IMR-90 (cell line): ENCODE measurements around the gene LRIG1. TPM values are rescaled to one million over a fixed set of nuclear protein-coding genes. Genes with fewer than 3 reads are reported as not detected.
A peak's percentile ranks its signal among the peaks of the same experiment; 100 is the strongest.

ENCODE experiments used
- ATAC-seq: fragments of 200-7000 bp; cut with Tn5 transposase; 2 replicates; pipeline ENCODE4 v1.9.1; 2020; ENCODE audit warnings: low read depth, mild to moderate bottlenecking, moderate library complexity
- BruUV-seq: library from RNA; stranded (reverse); fragments of 400-500 nt; replicated peaks from 2 replicates; lab custom pipeline; 2021; lab: Mats Ljungman, UMichigan
- CTCF ChIA-PET: fragments of 300-600 bp; formaldehyde crosslinking; extraction: SDS; loops from one replicate; lab custom pipeline; 2021; ENCODE audit warnings: antibody characterized with exemption; lab: Yijun Ruan, JAX
- POLR2A ChIA-PET: fragments of 300-600 bp; sonication (Branson Sonifier 250); formaldehyde crosslinking; loops from one replicate; lab custom pipeline; 2022; ENCODE audit warnings: antibody characterized with exemption; ENCODE audit not compliant: unreplicated experiment; lab: Charles Lee
- DNase-seq: peaks from one replicate; pipeline ENCODE4 v3.0.0; 2013
- H2AFZ ChIP-seq: replicated peaks from 2 replicates; pipeline ENCODE3; 2013; ENCODE audit warnings: low read length, mild to moderate bottlenecking; ENCODE audit not compliant: poor library complexity
- H2AK5ac ChIP-seq: 2 replicates; pipeline ENCODE4 v1.6.1; 2013; ENCODE audit warnings: low read depth, low read length, inconsistent platforms
- H2AK9ac ChIP-seq: replicated peaks from 2 replicates; pipeline ENCODE3; 2013; ENCODE audit warnings: mild to moderate bottlenecking, low read depth, low read length, moderate library complexity; ENCODE audit not compliant: poor library complexity
- H2BK120ac ChIP-seq: 2 replicates; pipeline ENCODE4 v1.6.1; 2013; ENCODE audit warnings: low read depth, low read length, inconsistent platforms
- H2BK15ac ChIP-seq: 3 replicates; pipeline ENCODE4 v1.6.1; 2013; ENCODE audit warnings: low read depth, low read length, inconsistent platforms
- H2BK20ac ChIP-seq: 2 replicates; pipeline ENCODE4 v1.6.1; 2013; ENCODE audit warnings: low read depth, mild to moderate bottlenecking, inconsistent platforms, low read length, moderate library complexity
- H2BK5ac ChIP-seq: 2 replicates; pipeline ENCODE4 v1.6.1; 2013; ENCODE audit warnings: mild to moderate bottlenecking, low read depth, low read length, inconsistent platforms; ENCODE audit not compliant: poor library complexity, severe bottlenecking
- H3K14ac ChIP-seq: replicated peaks from 2 replicates; pipeline ENCODE4 v1.6.1; 2013; ENCODE audit warnings: low read depth, low read length, inconsistent platforms
- H3K18ac ChIP-seq: 2 replicates; pipeline ENCODE4 v1.6.1; 2013; ENCODE audit warnings: low read depth, low read length, control low read depth
- H3K23ac ChIP-seq: 2 replicates; pipeline ENCODE4 v1.6.1; 2013; ENCODE audit warnings: low read depth, low read length, inconsistent platforms
- H3K27ac ChIP-seq: 2 replicates; pipeline ENCODE4 v1.5.1; 2013; ENCODE audit warnings: mild to moderate bottlenecking, control low read depth, low read length; ENCODE audit not compliant: insufficient read depth
- H3K27me3 ChIP-seq: 2 replicates; pipeline ENCODE4 v1.6.1; 2013; ENCODE audit warnings: low read length; ENCODE audit not compliant: control insufficient read depth, insufficient read depth
- H3K36me3 ChIP-seq: 2 replicates; pipeline ENCODE4 v1.6.1; 2013; ENCODE audit warnings: low read length, mixed read lengths; ENCODE audit not compliant: control insufficient read depth, insufficient read depth
- H3K4ac ChIP-seq: 2 replicates; pipeline ENCODE4 v1.6.1; 2013; ENCODE audit warnings: low read depth, low read length, inconsistent platforms
- H3K4me1 ChIP-seq: 2 replicates; pipeline ENCODE4 v1.6.1; 2013; ENCODE audit warnings: low read length, mixed read lengths; ENCODE audit not compliant: control insufficient read depth, insufficient read depth
- H3K4me2 ChIP-seq: 2 replicates; pipeline ENCODE4 v1.6.1; 2013; ENCODE audit warnings: low read depth, mild to moderate bottlenecking, control low read depth, low read length, moderate library complexity
- H3K4me3 ChIP-seq: 2 replicates; pipeline ENCODE4 v1.5.1; 2013; ENCODE audit warnings: low read depth, mild to moderate bottlenecking, control low read depth, low read length, moderate library complexity; ENCODE audit not compliant: insufficient read depth
- H3K56ac ChIP-seq: 2 replicates; pipeline ENCODE4 v1.6.1; 2013; ENCODE audit warnings: low read length, inconsistent platforms; ENCODE audit not compliant: insufficient read depth; ENCODE audit errors: extremely low read depth
- H3K79me1 ChIP-seq, 2 experiments: 2 replicates each; pipeline ENCODE4 v1.6.1; 2013; ENCODE audit warnings: low read length in 2 of 2, inconsistent platforms in 1 of 2, low read depth in 1 of 2
- H3K9ac ChIP-seq: 2 replicates; pipeline ENCODE4 v1.6.1; 2013; ENCODE audit warnings: low read depth, low read length, control low read depth
- H3K9me1 ChIP-seq: 2 replicates; pipeline ENCODE4 v1.6.1; 2013; ENCODE audit warnings: low read length, inconsistent platforms; ENCODE audit not compliant: insufficient read depth
- H3K9me3 ChIP-seq: 2 replicates; pipeline ENCODE4 v1.6.1; 2013; ENCODE audit warnings: low read length; ENCODE audit not compliant: control insufficient read depth, insufficient read depth
- H4K20me1 ChIP-seq: 2 replicates; pipeline ENCODE4 v1.6.1; 2013; ENCODE audit warnings: low read length, inconsistent platforms; ENCODE audit not compliant: insufficient read depth
- H4K5ac ChIP-seq: 2 replicates; pipeline ENCODE4 v1.6.1; 2013; ENCODE audit warnings: mild to moderate bottlenecking, low read depth, low read length, control low read depth
- H4K8ac ChIP-seq, 2 experiments: 2 replicates each; pipeline ENCODE4 v1.6.1; 2013; ENCODE audit warnings: low read depth in 2 of 2, low read length in 2 of 2, control low read depth in 1 of 2, inconsistent platforms in 1 of 2
- H4K91ac ChIP-seq: 2 replicates; pipeline ENCODE4 v1.6.1; 2013; ENCODE audit warnings: low read depth, low read length, inconsistent platforms; ENCODE audit not compliant: insufficient read depth
- BHLHE40 ChIP-seq: fragments of 150-350 bp; IDR thresholded peaks from 2 replicates; pipeline ENCODE4 v1.6.1; 2016; ENCODE audit warnings: mild to moderate bottlenecking, low read depth, low read length
- CEBPB ChIP-seq: IDR thresholded peaks from 2 replicates; pipeline ENCODE4 v1.6.1; 2012; ENCODE audit warnings: low read depth, low read length, improper control_type of control experiment
- CHD1 ChIP-seq: IDR thresholded peaks from 2 replicates; pipeline ENCODE4 v1.6.1; 2012; ENCODE audit warnings: low read depth, low read length, improper control_type of control experiment
- CTCF ChIP-seq: conservative IDR thresholded peaks from 2 replicates; pipeline ENCODE4 v1.5.1; 2012; ENCODE audit warnings: mild to moderate bottlenecking, low read depth, low read length, improper control_type of control experiment
- ELK1 ChIP-seq: fragments of 150-350 bp; IDR thresholded peaks from 2 replicates; pipeline ENCODE4 v1.6.1; 2016; ENCODE audit warnings: low read depth, mild to moderate bottlenecking, low read length, moderate library complexity, borderline replicate concordance
- FOS ChIP-seq: fragments of 150-350 bp; IDR thresholded peaks from 2 replicates; pipeline ENCODE4 v1.6.1; 2016; ENCODE audit warnings: low read depth, low read length
- MAFK ChIP-seq: IDR thresholded peaks from 2 replicates; pipeline ENCODE4 v1.6.1; 2012; ENCODE audit warnings: low read depth, low read length, improper control_type of control experiment
- MAZ ChIP-seq: IDR thresholded peaks from 2 replicates; pipeline ENCODE4 v1.6.1; 2012; ENCODE audit warnings: low read depth, mild to moderate bottlenecking, low read length, improper control_type of control experiment, moderate library complexity, borderline replicate concordance
- MXI1 ChIP-seq: IDR thresholded peaks from 2 replicates; pipeline ENCODE4 v1.6.1; 2012; ENCODE audit warnings: low read depth, mild to moderate bottlenecking, low read length, moderate library complexity, borderline replicate concordance
- NFE2L2 ChIP-seq: fragments of 150-350 bp; IDR thresholded peaks from 2 replicates; pipeline ENCODE4 v1.6.1; 2016; ENCODE audit warnings: low read depth, mild to moderate bottlenecking, low read length
- RAD21 ChIP-seq: IDR thresholded peaks from 2 replicates; pipeline ENCODE4 v1.6.1; 2012; ENCODE audit warnings: low read length, improper control_type of control experiment
- RCOR1 ChIP-seq: IDR thresholded peaks from 2 replicates; pipeline ENCODE4 v1.6.1; 2012; ENCODE audit warnings: mild to moderate bottlenecking, low read length, improper control_type of control experiment; ENCODE audit not compliant: insufficient replicate concordance
- RFX5 ChIP-seq: IDR thresholded peaks from 2 replicates; pipeline ENCODE4 v1.8.0; 2012; ENCODE audit warnings: low read depth, mild to moderate bottlenecking, low read length, moderate library complexity
- SMC3 ChIP-seq: fragments of 150-350 bp; IDR thresholded peaks from 2 replicates; pipeline ENCODE4 v1.6.1; 2016; ENCODE audit warnings: low read depth, mild to moderate bottlenecking, antibody characterized with exemption, low read length, moderate library complexity
- USF2 ChIP-seq: fragments of 150-350 bp; IDR thresholded peaks from 2 replicates; pipeline ENCODE4 v1.6.1; 2017; ENCODE audit warnings: mild to moderate bottlenecking, antibody characterized with exemption, low read length, low read depth
- WGBS, 2 experiments: methylation state at CpG; one replicate each; pipeline versions ENCODE4 v1.1.5 to v1.1.7; 2013; ENCODE audit warnings: missing lambda C conversion rate in 2 of 2; ENCODE audit not compliant: insufficient read length in 1 of 2; ENCODE audit errors: extremely low coverage in 2 of 2; 5-methylcytosine and 5-hydroxymethylcytosine counted together
- dilution Hi-C: fragments of 300-500 bp; cut with HindIII; formaldehyde crosslinking; loops from one replicate; pipeline ENCODE4 v1.14.3; 2018; ENCODE audit warnings: low sequenced_read_pairs; ENCODE audit not compliant: unreplicated experiment
- in situ Hi-C: fragments of 300-500 bp; cut with MboI; formaldehyde crosslinking; loops from 3 replicates; pipeline ENCODE4 v1.14.3; 2019; ENCODE audit warnings: low sequenced_read_pairs, inconsistent platforms, mixed read lengths
- intact Hi-C: fragments of 100-400 bp; cut with micrococcal nuclease; formaldehyde crosslinking; loops from 2 replicates; pipeline ENCODE4 v1.10.0; 2022
- polyA plus RNA-seq, 3 experiments: library from polyadenylated mRNA; depleted of rRNA; stranded (reverse); fragments of >200 nt; gene quantifications; 2 replicates each; pipeline ENCODE4 v1.2.3, GENCODE V29; 2012; ENCODE audit warnings: low replicate concordance in 1 of 3
- total RNA-seq: library from RNA; depleted of rRNA; stranded (reverse); fragments of >200 nt; gene quantifications from 2 replicates; pipeline ENCODE4 v1.2.3, GENCODE V29; 2012

The LRIG1 gene
- total and polyA plus RNA-seq, 2 of the 4 experiments (the other 2 are of a cell fraction) = 62.8 to 87.8 TPM

DNA sequence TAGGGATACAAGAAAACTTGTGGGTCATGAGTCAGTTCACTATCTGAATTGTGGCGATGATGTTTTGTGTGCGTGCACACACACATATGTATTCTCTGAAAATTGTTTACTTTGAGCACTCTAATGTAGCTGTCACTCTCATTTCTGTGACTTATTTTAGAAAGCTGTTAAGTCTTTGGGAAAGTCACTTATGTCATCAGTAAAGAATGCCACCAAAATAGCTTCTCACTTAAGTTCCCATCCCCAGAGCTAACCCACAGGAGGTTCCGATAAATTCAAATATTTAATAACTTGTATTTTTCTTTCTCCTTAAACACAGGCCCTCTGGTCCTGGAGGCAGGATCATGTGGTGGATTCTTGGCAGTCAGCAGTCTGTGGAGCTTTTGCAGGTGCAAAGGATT is 138.3 kb downstream of the LRIG1 start:
- peak; percentile 96 for DNase-seq
- Histone ChIP-seq H3K56ac (no peak overlapping the region), H2BK15ac (no peak overlapping the region), H3K9ac (no peak overlapping the region), H3K9me1 (no peaks in the 10 kb centered on the region), H2AFZ (no peak overlapping the region), H3K36me3 (no peaks in the 10 kb centered on the region), H3K27ac (no peak overlapping the region), H2BK120ac (no peak overlapping the region), H3K4me2 (no peak overlapping the region; the same call in 1 of the 2 replicates), H3K27me3 (no peaks in the 10 kb centered on the region), H3K4me3 (no peak overlapping the region), H4K5ac (no peak overlapping the region), H3K14ac (no peak overlapping the region), H3K79me1 (no peaks in the 10 kb centered on the region), H2BK20ac (no peak overlapping the region), H2AK5ac (no peak overlapping the region), H2BK5ac (no peak overlapping the region), H3K4ac (no peak overlapping the region), H3K23ac (no peak overlapping the region), H3K9me3 (no peaks in the 10 kb centered on the region), H4K8ac (no peak overlapping the region), H3K4me1 (peaks cover 13% of the 10 kb centered on the region), H2AK9ac (no peak overlapping the region), H4K20me1 (no peaks in the 10 kb centered on the region), H3K18ac (no peak overlapping the region), H4K91ac (no peak overlapping the region)
- no TSS peak for BruUV-seq
- POLR2A ChIA-PET = no interaction called here
- TF ChIP-seq BHLHE40 = 0 out of 2 replicates have a peak, but pooled peaks have one; percentile 3
- no peak for TF ChIP-seq CEBPB
- no peak for TF ChIP-seq RFX5
- no peak for TF ChIP-seq MAZ
- no peak for TF ChIP-seq CTCF
- TF ChIP-seq MXI1 = no peak
- TF ChIP-seq RCOR1 = no peak
- TF ChIP-seq FOS = 0 out of 2 replicates have a peak, but pooled peaks have one; percentile 24
- no peak for TF ChIP-seq RAD21
- TF ChIP-seq CHD1 = no peak
- no peak for TF ChIP-seq MAFK
- no peak for TF ChIP-seq USF2
- no peak for TF ChIP-seq SMC3
- no peak for TF ChIP-seq ELK1
- TF ChIP-seq NFE2L2 = no peak
- WGBS, 2 experiments = no CpG with 5 or more reads among the region's 3 CpGs
- intact Hi-C loops (no loop called here), in situ Hi-C loops (no loop called here), dilution Hi-C loops (no loop called here)
- CTCF ChIA-PET = interaction anchor here (0.8 kb wide), 1 partner anchor 295 kb away, joined by 3 read pairs; no protein-coding TSS in a partner anchor
- ATAC-seq = peak; percentile 82
